ENCODE measurements around the gene TDP1. TPM values are rescaled to one million over a fixed set of nuclear protein-coding genes. Genes with fewer than 3 reads are reported as not detected.

TDP1 gene
- total and polyA plus RNA-seq, 2 donors (not counting 1 experiment from before 2014, with no cell fraction given), result 20.5 to 55.9 TPM

DNA sequence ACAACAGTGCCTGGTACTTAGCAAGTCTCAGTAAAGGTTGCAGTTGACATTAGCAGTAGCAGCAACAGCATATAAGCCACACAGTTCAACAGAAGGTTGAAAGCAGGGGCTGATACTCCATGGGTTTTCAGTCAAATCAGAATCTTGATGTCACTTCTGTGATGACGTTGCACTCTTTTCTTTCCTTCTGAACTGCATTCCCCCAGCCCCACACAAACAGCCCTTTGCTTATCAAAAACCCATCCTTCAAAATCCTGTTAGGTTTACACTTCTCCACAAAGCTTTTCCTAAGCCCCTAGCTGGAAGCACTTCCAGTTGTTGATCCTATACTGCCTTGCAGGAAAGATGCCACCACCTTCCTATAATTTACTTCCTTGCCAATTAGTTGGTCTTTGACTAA is 72.1 kb downstream of the TDP1 start:
- H3K27me3 ChIP-seq (replicated peaks in 1 of 4; ENCODE audit: control extremely low read depth in 1 of 4, control insufficient read depth in 3 of 4, insufficient read depth in 4 of 4, low read length in 3 of 4), result no peaks in the 10 kb centered on the region
- H3K4me1 Mint-ChIP-seq, result no peaks in the 10 kb centered on the region

GRCh38 chr14:90034156-90034555 is 78.4 kb downstream of the TDP1 start:
- Histone ChIP-seq H2AFZ (ENCODE audit: insufficient read depth, low read depth, low read length, poor library complexity, severe bottlenecking) (no peak overlapping the region), H3K27me3 (replicated peaks in 1 of 4; ENCODE audit: control extremely low read depth in 1 of 4, control insufficient read depth in 3 of 4, insufficient read depth in 4 of 4, low read length in 3 of 4) (no peaks in the 10 kb centered on the region), H3K4me2 (replicated peaks; ENCODE audit: low read depth, low read length, poor library complexity, severe bottlenecking) (no peak overlapping the region), H3K27ac (ENCODE audit: low read length in 2 of 2) (no peak overlapping the region), H3K4me3 (ENCODE audit: control extremely low read depth in 1 of 5, extremely low read depth in 1 of 5, insufficient read depth in 1 of 5, low read depth in 2 of 5, low read length in 4 of 5) (no peak overlapping the region), H3K36me3 (replicated peaks in 1 of 2; ENCODE audit: control extremely low read depth in 1 of 2, control insufficient read depth in 1 of 2, extremely low read depth in 1 of 2, insufficient read depth in 2 of 2, low read length in 1 of 2) (peaks cover 5 to 47% of the 10 kb centered on the region in 2 experiments), H3K9ac (ENCODE audit: low read length) (no peak overlapping the region), H3K9me3 (ENCODE audit: control extremely low read depth in 1 of 3, control insufficient read depth in 2 of 3, insufficient read depth in 1 of 3, low read length in 2 of 3) (peaks cover 0 to 1% (median 0%) of the 10 kb centered on the region in 3 donors), H4K20me1 (ENCODE audit: control insufficient read depth, insufficient read depth, low read length, poor library complexity, severe bottlenecking) (no peaks in the 10 kb centered on the region), H3K4me1 (ENCODE audit: control insufficient read depth in 2 of 2, insufficient read depth in 2 of 2, low read length in 2 of 2) (no peaks in the 10 kb centered on the region), H3K79me2 (ENCODE audit: control insufficient read depth, insufficient read depth, low read length) (no peaks in the 10 kb centered on the region)
- Mint-ChIP-seq H3K27ac (no peak overlapping the region), H3K27me3 (no peaks in the 10 kb centered on the region), H3K9me3 (ENCODE audit: insufficient read depth) (no peaks in the 10 kb centered on the region), H3K4me1 (no peaks in the 10 kb centered on the region), H3K4me3 (no peak overlapping the region)
- ATAC-seq (ENCODE audit: low read depth) (no peak), DNase-seq (no peak)
- CTCF ChIA-PET, result no interaction called here
- intact Hi-C loops (cut with micrococcal nuclease), result no loop called here
- TF ChIP-seq CTCF (IDR thresholded peaks at IDR 0.05), result no peak
- TF ChIP-seq EZH2 (IDR thresholded peaks at IDR 0.05; ENCODE audit: borderline replicate concordance, insufficient read depth, low read depth, low read length, poor library complexity, severe bottlenecking), result no peak
- WGBS (ENCODE audit: insufficient coverage), result 100% methylated on average over 1 of the region's 2 CpGs
- POLR2A ChIA-PET, result no interaction called here

More for the DNA sequence above, 72.1 kb downstream of the TDP1 start:
- TF ChIP-seq CTCF (IDR thresholded peaks at IDR 0.05) (no peak), EZH2 (IDR thresholded peaks at IDR 0.05; ENCODE audit: borderline replicate concordance, insufficient read depth, low read depth, low read length, poor library complexity, severe bottlenecking) (no peak)
- no peaks in the 10 kb centered on the region for H4K20me1 ChIP-seq (ENCODE audit: control insufficient read depth, insufficient read depth, low read length, poor library complexity, severe bottlenecking)
- Mint-ChIP-seq H3K27me3 (no peaks in the 10 kb centered on the region), H3K27ac (no peak overlapping the region), H3K9me3 (ENCODE audit: insufficient read depth) (no peaks in the 10 kb centered on the region), H3K4me3 (no peak overlapping the region)
- DNase-seq (no peak), ATAC-seq (ENCODE audit: low read depth) (no peak)
- no peaks in the 10 kb centered on the region for H3K79me2 ChIP-seq (ENCODE audit: control insufficient read depth, insufficient read depth, low read length)
- intact Hi-C loops (cut with micrococcal nuclease), result no loop called here
- no peak overlapping the region for H3K4me3 ChIP-seq (ENCODE audit: control extremely low read depth in 1 of 5, extremely low read depth in 1 of 5, insufficient read depth in 1 of 5, low read depth in 2 of 5, low read length in 4 of 5)
- CTCF ChIA-PET, result interaction anchor here (0.6 kb wide), 1 partner anchor 410 kb away, joined by 4 read pairs; no protein-coding TSS in a partner anchor
- H3K4me1 ChIP-seq (ENCODE audit: control insufficient read depth in 2 of 2, insufficient read depth in 2 of 2, low read length in 2 of 2), result no peaks in the 10 kb centered on the region
- H3K27ac ChIP-seq (ENCODE audit: low read length in 2 of 2), result no peak overlapping the region
- H2AFZ ChIP-seq (ENCODE audit: insufficient read depth, low read depth, low read length, poor library complexity, severe bottlenecking), result no peak overlapping the region
- H3K36me3 ChIP-seq (replicated peaks in 1 of 2; ENCODE audit: control extremely low read depth in 1 of 2, control insufficient read depth in 1 of 2, extremely low read depth in 1 of 2, insufficient read depth in 2 of 2, low read length in 1 of 2), result peaks cover 2 to 46% of the 10 kb centered on the region in 2 experiments
- no peak overlapping the region for H3K4me2 ChIP-seq (replicated peaks; ENCODE audit: low read depth, low read length, poor library complexity, severe bottlenecking)
- 100% methylated on average over 1 of the region's 1 CpG for WGBS (ENCODE audit: insufficient coverage)
- peaks cover 0 to 6% (median 0%) of the 10 kb centered on the region in 3 donors for H3K9me3 ChIP-seq (ENCODE audit: control extremely low read depth in 1 of 3, control insufficient read depth in 2 of 3, insufficient read depth in 1 of 3, low read length in 2 of 3)
- POLR2A ChIA-PET, result no interaction called here
- no peak overlapping the region for H3K9ac ChIP-seq (ENCODE audit: low read length)

Data from B cell (primary cell).